ENCODE measurements around the gene GM2A. TPM values are rescaled to one million over a fixed set of nuclear protein-coding genes. Genes with fewer than 3 reads are reported as not detected.

GM2A gene
- total and polyA plus RNA-seq, 9 of the 15 experiments (the other 6 are each of a cell fraction or from before 2014, with no cell fraction given): 5.8 to 36.0 (median 10.0) TPM

DNA sequence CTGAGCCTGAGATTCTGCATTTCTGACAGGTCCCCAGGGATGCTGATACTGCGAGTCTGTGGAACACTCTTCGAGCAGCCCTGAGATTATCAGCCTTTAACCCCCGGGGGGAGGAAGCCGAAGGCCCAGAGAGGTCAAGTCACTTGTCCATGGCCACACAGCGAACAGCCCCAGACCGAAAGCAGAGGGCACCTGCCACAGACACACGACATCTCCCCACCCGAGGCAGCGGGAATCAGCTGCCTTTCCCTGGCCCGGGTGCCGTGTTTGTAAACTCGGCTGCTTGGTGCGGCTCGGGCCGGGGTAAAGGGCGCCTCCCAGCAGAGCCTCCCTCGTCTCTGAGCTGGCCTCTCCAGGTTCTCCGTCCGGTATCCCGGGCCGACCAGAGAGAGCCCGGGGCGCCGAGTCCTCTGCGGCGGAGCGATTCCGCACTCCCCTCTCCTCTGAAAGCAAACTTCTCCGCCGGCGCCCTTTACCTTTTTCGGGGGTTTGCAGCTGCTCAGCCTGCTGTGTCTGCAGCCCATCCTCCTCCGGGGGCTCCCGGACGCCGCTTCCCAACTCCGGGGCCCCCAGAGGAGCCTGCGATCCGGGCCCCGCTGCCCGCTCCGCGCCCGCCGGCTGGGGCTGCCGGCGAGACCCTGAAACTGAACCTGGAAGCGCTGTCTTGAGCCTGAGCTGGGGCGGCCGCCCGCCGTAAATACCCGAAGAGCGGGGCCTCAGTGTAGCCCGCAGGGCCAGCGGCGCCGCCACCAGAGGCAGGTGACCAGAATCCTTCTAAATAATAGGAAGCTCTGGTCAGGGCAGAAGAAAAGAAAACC, 29.3 kb upstream of the GM2A start, which contains the start of gene CCDC69 (continued):
- TF ChIP-seq, protein P1, sequence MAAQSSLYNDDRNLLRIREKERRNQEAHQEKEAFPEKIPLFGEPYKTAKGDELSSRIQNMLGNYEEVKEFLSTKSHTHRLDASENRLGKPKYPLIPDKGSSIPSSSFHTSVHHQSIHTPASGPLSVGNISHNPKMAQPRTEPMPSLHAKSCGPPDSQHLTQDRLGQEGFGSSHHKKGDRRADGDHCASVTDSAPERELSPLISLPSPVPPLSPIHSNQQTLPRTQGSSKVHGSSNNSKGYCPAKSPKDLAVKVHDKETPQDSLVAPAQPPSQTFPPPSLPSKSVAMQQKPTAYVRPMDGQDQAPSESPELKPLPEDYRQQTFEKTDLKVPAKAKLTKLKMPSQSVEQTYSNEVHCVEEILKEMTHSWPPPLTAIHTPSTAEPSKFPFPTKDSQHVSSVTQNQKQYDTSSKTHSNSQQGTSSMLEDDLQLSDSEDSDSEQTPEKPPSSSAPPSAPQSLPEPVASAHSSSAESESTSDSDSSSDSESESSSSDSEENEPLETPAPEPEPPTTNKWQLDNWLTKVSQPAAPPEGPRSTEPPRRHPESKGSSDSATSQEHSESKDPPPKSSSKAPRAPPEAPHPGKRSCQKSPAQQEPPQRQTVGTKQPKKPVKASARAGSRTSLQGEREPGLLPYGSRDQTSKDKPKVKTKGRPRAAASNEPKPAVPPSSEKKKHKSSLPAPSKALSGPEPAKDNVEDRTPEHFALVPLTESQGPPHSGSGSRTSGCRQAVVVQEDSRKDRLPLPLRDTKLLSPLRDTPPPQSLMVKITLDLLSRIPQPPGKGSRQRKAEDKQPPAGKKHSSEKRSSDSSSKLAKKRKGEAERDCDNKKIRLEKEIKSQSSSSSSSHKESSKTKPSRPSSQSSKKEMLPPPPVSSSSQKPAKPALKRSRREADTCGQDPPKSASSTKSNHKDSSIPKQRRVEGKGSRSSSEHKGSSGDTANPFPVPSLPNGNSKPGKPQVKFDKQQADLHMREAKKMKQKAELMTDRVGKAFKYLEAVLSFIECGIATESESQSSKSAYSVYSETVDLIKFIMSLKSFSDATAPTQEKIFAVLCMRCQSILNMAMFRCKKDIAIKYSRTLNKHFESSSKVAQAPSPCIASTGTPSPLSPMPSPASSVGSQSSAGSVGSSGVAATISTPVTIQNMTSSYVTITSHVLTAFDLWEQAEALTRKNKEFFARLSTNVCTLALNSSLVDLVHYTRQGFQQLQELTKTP (IDR thresholded peaks at IDR 0.05; ENCODE audit: low read depth in 1 of 2, partially characterized antibody in 2 of 2): peak in 1 of 2 experiments; percentile 57
- no peak for TF ChIP-seq ZNF12 (CRISPR knock-in tag; IDR thresholded peaks at IDR 0.05)
- no peak for TF ChIP-seq SMAD1 (IDR thresholded peaks at IDR 0.05; ENCODE audit: low read depth, low read length, partially characterized antibody)
- TF ChIP-seq STAT5B (CRISPR knock-in tag; IDR thresholded peaks at IDR 0.05): no peak
- no peak for TF ChIP-seq TOE1 (IDR thresholded peaks at IDR 0.05; ENCODE audit: borderline replicate concordance)
- no peak for TF ChIP-seq TOE1 (CRISPR knock-in tag; IDR thresholded peaks at IDR 0.05; ENCODE audit: borderline replicate concordance, low read depth)
- TF ChIP-seq DNMT1 (IDR thresholded peaks at IDR 0.05): no peak
- TF ChIP-seq, protein P2, sequence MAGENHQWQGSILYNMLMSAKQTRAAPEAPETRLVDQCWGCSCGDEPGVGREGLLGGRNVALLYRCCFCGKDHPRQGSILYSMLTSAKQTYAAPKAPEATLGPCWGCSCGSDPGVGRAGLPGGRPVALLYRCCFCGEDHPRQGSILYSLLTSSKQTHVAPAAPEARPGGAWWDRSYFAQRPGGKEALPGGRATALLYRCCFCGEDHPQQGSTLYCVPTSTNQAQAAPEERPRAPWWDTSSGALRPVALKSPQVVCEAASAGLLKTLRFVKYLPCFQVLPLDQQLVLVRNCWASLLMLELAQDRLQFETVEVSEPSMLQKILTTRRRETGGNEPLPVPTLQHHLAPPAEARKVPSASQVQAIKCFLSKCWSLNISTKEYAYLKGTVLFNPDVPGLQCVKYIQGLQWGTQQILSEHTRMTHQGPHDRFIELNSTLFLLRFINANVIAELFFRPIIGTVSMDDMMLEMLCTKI (IDR thresholded peaks at IDR 0.05; ENCODE audit: partially characterized antibody): no peak
- no peak for TF ChIP-seq ILK (tag; IDR thresholded peaks at IDR 0.05; ENCODE audit: borderline replicate concordance, low read depth)
- TF ChIP-seq ZBTB8A (IDR thresholded peaks at IDR 0.05; ENCODE audit: partially characterized antibody): no peak
- no peak for TF ChIP-seq HLTF (IDR thresholded peaks at IDR 0.05)
- no peak for TF ChIP-seq HMG20B (CRISPR knock-in tag; IDR thresholded peaks at IDR 0.05)
- no peak for TF ChIP-seq DACH1 (IDR thresholded peaks at IDR 0.05; ENCODE audit: partially characterized antibody)
- TF ChIP-seq POLR2H (tag; IDR thresholded peaks at IDR 0.05; ENCODE audit: low read depth): no peak
- TF ChIP-seq ZKSCAN3 (CRISPR knock-in tag; IDR thresholded peaks at IDR 0.05): no peak
- no peak for TF ChIP-seq CCAR2 (IDR thresholded peaks at IDR 0.05; ENCODE audit: low read depth, low read length)
- peak; percentile 34; the same call in 1 of the 2 replicates for TF ChIP-seq SOX6 (IDR thresholded peaks at IDR 0.05)
- TF ChIP-seq BCL6 (CRISPR knock-in tag; IDR thresholded peaks at IDR 0.05): no peak
- TF ChIP-seq MEF2D (tag; conservative IDR thresholded peaks at IDR 0.05; ENCODE audit: low read depth): no peak
- peak; percentile 42; the same call in 1 of the 2 replicates for TF ChIP-seq LCOR (CRISPR knock-in tag; IDR thresholded peaks at IDR 0.05)
- TF ChIP-seq CHD4 (IDR thresholded peaks at IDR 0.05; ENCODE audit: insufficient read depth, insufficient replicate concordance, low read depth, low read length, poor library complexity, severe bottlenecking): peak; percentile 31
- no peak; a peak in 1 of 3 replicates for TF ChIP-seq CBX3 (IDR thresholded peaks at IDR 0.05; ENCODE audit: borderline replicate concordance in 1 of 2, low read length in 2 of 2)
- no peak for TF ChIP-seq SNRNP70 (optimal IDR thresholded peaks at IDR 0.05; ENCODE audit: low read depth, low read length)
